Forelimb muscle (tissue), 1 donor: Measurements from ENCODE around the gene H6PD. TPM values are rescaled to one million over a fixed set of nuclear protein-coding genes. Genes with fewer than 3 reads are reported as not detected.

ENCODE experiments used
- DNase-seq: peaks from one replicate; pipeline ENCODE4 v3.0.0-alpha.2; 2013; ENCODE audit warnings: low read depth
- polyA plus RNA-seq: library from polyadenylated mRNA; unstranded; fragments of 120-200 nt; gene quantifications from one replicate; pipeline ENCODE4 v1.2.1, GENCODE V29; 2013; ENCODE audit not compliant: insufficient read length

H6PD gene
- polyA plus RNA-seq, 1 donor = 31.0 TPM

GRCh38 chr1:9204156-9204720 is 30.3 kb upstream of the H6PD start:
- DNase-seq = no peak

- no peak for DNase-seq
Measured at GRCh38 chr1:9207086-9207485, 27.5 kb upstream of the H6PD start.

GRCh38 chr1:9207715-9208114 is 26.9 kb upstream of the H6PD start:
- DNase-seq = no peak

- DNase-seq = no peak
Measured at GRCh38 chr1:9211291-9211811, 23.2 kb upstream of the H6PD start.

- no peak for DNase-seq
Measured at GRCh38 chr1:9212735-9213134, 21.8 kb upstream of the H6PD start.

GRCh38 chr1:9213956-9214355 is 20.6 kb upstream of the H6PD start:
- DNase-seq = no peak

GRCh38 chr1:9218917-9219316 is 15.7 kb upstream of the H6PD start:
- DNase-seq = no peak

- no peak for DNase-seq
Measured at GRCh38 chr1:9222846-9223625, 11.5 kb upstream of the H6PD start.

GRCh38 chr1:9224664-9225410 is 9.7 kb upstream of the H6PD start:
- no peak for DNase-seq

- DNase-seq = no peak
Measured at GRCh38 chr1:9225411-9225785, 9.2 kb upstream of the H6PD start.

- no peak for DNase-seq
Measured at GRCh38 chr1:9228609-9229008, 6.0 kb upstream of the H6PD start.

- no peak for DNase-seq
Measured at GRCh38 chr1:9229549-9229948, 5.0 kb upstream of the H6PD start.

GRCh38 chr1:9230869-9231533 is 3.6 kb upstream of the H6PD start:
- no peak for DNase-seq

- no peak for DNase-seq
Measured at GRCh38 chr1:9231648-9232332, 2.8 kb upstream of the H6PD start.

- DNase-seq = no peak
Measured at GRCh38 chr1:9233241-9233941, 1.2 kb upstream of the H6PD start.

GRCh38 chr1:9233942-9234222 is 692 bp upstream of the H6PD start:
- DNase-seq = no peak

GRCh38 chr1:9235096-9235459 is 504 bp downstream of the H6PD start:
- DNase-seq = no peak

GRCh38 chr1:9235560-9235959 is 986 bp downstream of the H6PD start:
- DNase-seq = no peak

- DNase-seq = no peak
Measured at GRCh38 chr1:9238134-9238533, 3.6 kb downstream of the H6PD start.

- DNase-seq = no peak
Measured at GRCh38 chr1:9238550-9238949, 4.0 kb downstream of the H6PD start.
